ENCODE measurements around the gene PHACTR3.

The PHACTR3 gene

GRCh38 chr20:59628171-59628570, 23.8 kb downstream of the PHACTR3 start:
- peak; percentile 73 for DNase-seq (ENCODE audit: low spot score)
- TF ChIP-seq CTCF (IDR thresholded peaks at IDR 0.05; ENCODE audit: poor library complexity, severe bottlenecking): no peak
- Histone ChIP-seq H3K9me3 (ENCODE audit: severe bottlenecking) (no peaks in the 10 kb centered on the region), H3K4me3 (ENCODE audit: severe bottlenecking) (no peak overlapping the region), H3K4me1 (ENCODE audit: insufficient read depth, poor library complexity, severe bottlenecking) (no peaks in the 10 kb centered on the region), H3K27me3 (ENCODE audit: insufficient read depth, poor library complexity, severe bottlenecking) (peaks cover 72% of the 10 kb centered on the region), H3K36me3 (ENCODE audit: low read depth) (no peaks in the 10 kb centered on the region), H3K27ac (ENCODE audit: poor library complexity, severe bottlenecking) (no peak overlapping the region)
- ATAC-seq (ENCODE audit: low read depth): no peak

- Histone ChIP-seq H3K9me3 (ENCODE audit: severe bottlenecking) (no peaks in the 10 kb centered on the region), H3K4me1 (ENCODE audit: insufficient read depth, poor library complexity, severe bottlenecking) (no peaks in the 10 kb centered on the region), H3K27ac (ENCODE audit: poor library complexity, severe bottlenecking) (no peak overlapping the region), H3K4me3 (ENCODE audit: severe bottlenecking) (no peak overlapping the region), H3K36me3 (ENCODE audit: low read depth) (no peaks in the 10 kb centered on the region), H3K27me3 (ENCODE audit: insufficient read depth, poor library complexity, severe bottlenecking) (peaks cover 72% of the 10 kb centered on the region)
- no peak for TF ChIP-seq CTCF (IDR thresholded peaks at IDR 0.05; ENCODE audit: poor library complexity, severe bottlenecking)
- DNase-seq (ENCODE audit: low spot score): peak; percentile 74
- ATAC-seq (ENCODE audit: low read depth): no peak
Observed at GRCh38 chr20:59629141-59630045, 25.1 kb downstream of the PHACTR3 start.

- Histone ChIP-seq H3K27me3 (ENCODE audit: insufficient read depth, poor library complexity, severe bottlenecking) (peaks cover 77% of the 10 kb centered on the region), H3K9me3 (ENCODE audit: severe bottlenecking) (no peaks in the 10 kb centered on the region), H3K4me3 (ENCODE audit: severe bottlenecking) (no peak overlapping the region), H3K4me1 (ENCODE audit: insufficient read depth, poor library complexity, severe bottlenecking) (no peaks in the 10 kb centered on the region), H3K27ac (ENCODE audit: poor library complexity, severe bottlenecking) (no peak overlapping the region), H3K36me3 (ENCODE audit: low read depth) (no peaks in the 10 kb centered on the region)
- no peak for ATAC-seq (ENCODE audit: low read depth)
- peak; percentile 68 for DNase-seq (ENCODE audit: low spot score)
- TF ChIP-seq CTCF (IDR thresholded peaks at IDR 0.05; ENCODE audit: poor library complexity, severe bottlenecking): no peak
Observed at GRCh38 chr20:59630526-59630925, 26.2 kb downstream of the PHACTR3 start.

GRCh38 chr20:59631751-59632540, 27.6 kb downstream of the PHACTR3 start:
- no peak overlapping the region for H3K27ac ChIP-seq (ENCODE audit: poor library complexity, severe bottlenecking)
- TF ChIP-seq CTCF (IDR thresholded peaks at IDR 0.05; ENCODE audit: poor library complexity, severe bottlenecking): no peak
- H3K27me3 ChIP-seq (ENCODE audit: insufficient read depth, poor library complexity, severe bottlenecking): peaks cover 79% of the 10 kb centered on the region

More at GRCh38 chr20:59631751-59632540, 27.6 kb downstream of the PHACTR3 start:
- ATAC-seq (ENCODE audit: low read depth) (no peak), DNase-seq (ENCODE audit: low spot score) (peak; percentile 74)
- Histone ChIP-seq H3K9me3 (ENCODE audit: severe bottlenecking) (no peaks in the 10 kb centered on the region), H3K4me3 (ENCODE audit: severe bottlenecking) (no peak overlapping the region), H3K36me3 (ENCODE audit: low read depth) (no peaks in the 10 kb centered on the region), H3K4me1 (ENCODE audit: insufficient read depth, poor library complexity, severe bottlenecking) (no peaks in the 10 kb centered on the region)
